T-helper 2 cell (primary cell): Measurements from ENCODE around the gene MUSK.
"Not testable (repeated sequence)": the region's sequence is repeated elsewhere in the genome, so short reads cannot be mapped to it uniquely, and the experiment has no call there.

Source experiments
- DNase-seq, 5 experiments: peaks; one replicate each; pipeline versions ENCODE4 v3.0.0 to v3.0.0-alpha.2; 2012 to 2022

MUSK gene

GRCh38 chr9:110695846-110696245 lies 27.3 kb downstream of the MUSK start:
- DNase-seq, result not testable (repeated sequence)

DNA sequence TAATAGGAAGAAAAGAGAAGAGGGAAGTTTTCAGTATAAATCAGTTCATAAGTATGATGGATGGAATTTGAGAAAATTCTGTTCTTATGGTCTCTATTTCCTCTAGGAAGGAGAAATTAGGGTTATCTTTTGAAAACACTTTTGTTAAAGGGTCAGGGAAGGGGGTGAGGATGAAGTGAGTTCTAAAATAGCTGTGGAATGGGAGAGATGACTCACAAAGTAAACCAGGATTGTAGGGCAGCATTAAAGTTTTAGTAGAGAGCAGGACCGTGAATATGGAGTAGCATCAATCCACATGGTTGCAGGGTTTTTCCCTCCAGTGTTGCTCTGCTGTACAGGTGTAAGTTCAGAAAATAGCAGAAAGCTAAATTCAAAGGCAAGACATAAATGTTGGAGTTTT lies 32.4 kb downstream of the MUSK start:
- no peak for DNase-seq

DNA sequence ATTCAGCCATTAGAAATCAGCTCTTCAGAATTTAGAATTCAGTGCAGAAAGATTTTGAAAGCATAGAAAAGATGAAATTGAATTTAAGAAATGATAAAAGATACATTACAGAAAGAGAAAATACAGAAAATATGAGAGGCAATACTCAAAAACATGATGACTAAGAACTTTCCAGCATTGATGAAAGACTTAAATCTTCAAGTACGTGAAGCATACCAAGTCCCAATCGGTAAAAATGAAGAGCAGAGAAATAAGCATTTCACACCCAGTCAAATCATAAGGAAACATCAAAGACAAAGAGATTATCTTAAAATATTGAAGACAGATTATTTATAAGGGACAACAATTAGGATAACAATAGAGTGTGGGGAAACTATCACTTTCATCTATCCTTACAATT lies 35.1 kb downstream of the MUSK start:
- no peak for DNase-seq

GRCh38 chr9:110707419-110707818 lies 38.8 kb downstream of the MUSK start:
- DNase-seq, result no peak

DNA sequence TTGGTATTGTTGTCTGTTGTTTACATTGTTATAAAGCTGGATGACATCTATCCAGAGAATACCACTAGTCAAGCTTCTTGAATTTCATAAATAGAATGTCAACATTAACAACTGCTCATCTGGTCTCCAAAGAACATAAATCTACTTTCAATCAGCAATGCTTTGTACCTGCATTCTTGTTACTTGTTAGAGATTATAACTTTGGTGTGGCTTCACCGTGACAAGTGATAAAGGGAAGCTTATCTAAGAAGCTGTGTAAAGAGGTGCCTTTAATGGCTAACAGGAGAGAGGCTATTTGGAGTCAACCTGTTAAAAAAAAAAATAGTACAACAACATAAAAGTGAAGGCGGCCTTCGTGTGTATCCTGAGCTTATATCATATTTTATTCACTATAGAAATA lies 41.8 kb downstream of the MUSK start:
- DNase-seq, result no peak

GRCh38 chr9:110712955-110713354 lies 44.4 kb downstream of the MUSK start:
- no peak for DNase-seq

GRCh38 chr9:110714314-110714713 lies 45.7 kb downstream of the MUSK start:
- no peak for DNase-seq

- no peak for DNase-seq
Measured at GRCh38 chr9:110728058-110728457, 59.5 kb downstream of the MUSK start.

GRCh38 chr9:110729641-110730040 lies 61.0 kb downstream of the MUSK start:
- DNase-seq, result no peak

GRCh38 chr9:110731437-110732028 lies 62.9 kb downstream of the MUSK start:
- DNase-seq, result no peak

DNA sequence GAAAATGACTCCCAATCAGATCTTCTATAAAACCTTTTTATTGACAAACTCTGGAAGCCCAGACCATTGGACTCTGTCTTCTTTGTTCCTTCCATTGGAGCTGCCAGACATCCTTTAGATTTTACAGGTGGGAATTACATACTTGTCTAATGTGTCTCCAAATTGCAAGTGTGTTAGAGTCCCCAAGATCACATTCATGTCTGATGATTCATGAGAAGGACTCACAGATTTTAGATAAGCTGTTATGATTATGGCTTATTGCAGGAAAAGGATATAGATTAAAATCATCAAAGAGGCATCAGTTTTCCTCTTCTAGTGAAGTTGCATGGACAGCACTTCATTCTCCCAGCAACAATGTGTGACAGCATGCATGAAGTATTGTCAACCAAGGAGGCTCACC lies 70.4 kb downstream of the MUSK start:
- no peak for DNase-seq

- no peak for DNase-seq
Measured at GRCh38 chr9:110742741-110743371, 74.3 kb downstream of the MUSK start.

DNA sequence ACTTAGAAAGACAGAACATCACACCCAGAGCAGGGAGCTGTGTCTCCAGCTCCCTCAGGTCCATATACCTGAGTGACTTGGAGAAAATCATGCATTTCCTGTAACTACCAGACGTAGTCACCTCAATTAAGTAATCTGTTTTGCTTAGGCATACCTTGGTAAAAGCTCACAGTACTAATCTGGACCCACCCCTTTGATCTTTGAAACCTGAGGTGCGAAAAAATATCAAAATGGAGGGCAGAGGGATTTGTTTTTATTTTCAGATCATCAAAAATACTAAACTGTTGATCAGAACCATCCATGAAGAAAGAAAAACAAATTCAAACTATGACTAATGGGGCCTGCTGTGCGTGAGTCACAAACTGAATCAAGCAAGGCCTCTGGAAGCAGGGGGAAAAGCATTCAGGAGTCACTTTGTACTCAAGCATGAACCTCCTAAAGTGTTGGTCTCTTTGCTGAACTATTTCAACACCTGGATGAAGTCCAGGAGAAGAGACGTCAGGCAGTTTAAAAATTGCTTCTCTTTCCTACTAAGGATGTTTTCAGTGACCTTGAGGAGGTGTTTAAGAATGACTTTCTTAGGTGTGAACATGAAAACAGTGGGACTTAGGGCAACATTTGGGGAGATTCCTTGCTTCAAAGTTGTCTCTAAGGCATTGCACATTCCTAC lies 76.3 kb downstream of the MUSK start:
- DNase-seq, result no peak

DNA sequence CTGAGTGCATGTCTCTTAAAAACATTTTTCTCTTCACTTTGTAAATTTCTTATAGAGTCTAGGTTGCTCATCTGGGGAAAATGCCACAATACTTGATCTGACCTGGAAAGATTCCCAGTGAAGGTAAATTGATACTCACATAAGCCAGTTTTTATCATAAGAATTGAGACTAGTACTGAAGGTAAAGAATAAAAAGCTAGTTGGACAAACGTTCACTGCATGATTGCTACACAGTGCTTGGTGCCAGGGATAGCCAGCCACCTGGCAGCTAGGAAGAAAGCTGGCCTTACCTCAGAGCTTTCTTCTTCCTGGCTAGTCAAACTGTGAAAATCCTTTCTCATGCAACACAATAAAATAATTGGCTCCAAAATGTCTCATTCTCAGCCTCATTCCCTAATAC lies 77.1 kb downstream of the MUSK start:
- no peak for DNase-seq

- DNase-seq, result no peak
Measured at GRCh38 chr9:110746211-110746930, 77.8 kb downstream of the MUSK start.

GRCh38 chr9:110748251-110748893 lies 79.8 kb downstream of the MUSK start:
- no peak for DNase-seq

GRCh38 chr9:110750272-110750671 lies 81.7 kb downstream of the MUSK start:
- DNase-seq, result no peak

- no peak for DNase-seq
Measured at GRCh38 chr9:110751971-110752370, 83.4 kb downstream of the MUSK start.

DNA sequence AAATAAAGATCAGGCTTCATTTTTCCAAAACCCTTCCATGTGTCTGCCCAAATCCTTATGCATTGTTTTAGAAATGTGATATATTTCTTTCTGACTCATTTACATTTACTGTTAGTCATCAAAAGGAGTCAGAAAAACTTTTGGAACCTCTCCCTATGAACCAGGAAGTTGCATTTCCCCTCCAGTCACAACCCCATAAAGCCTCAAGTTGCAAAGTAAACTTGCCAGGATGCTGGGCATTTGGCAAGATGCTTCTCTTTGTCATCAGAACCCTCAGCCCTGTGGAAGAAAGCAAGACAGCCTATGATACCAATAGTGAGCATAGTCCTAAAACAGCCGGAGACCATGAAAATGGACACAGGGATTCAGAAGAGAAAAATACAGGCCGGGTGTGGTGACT lies 84.2 kb downstream of the MUSK start:
- DNase-seq, result no peak

DNA sequence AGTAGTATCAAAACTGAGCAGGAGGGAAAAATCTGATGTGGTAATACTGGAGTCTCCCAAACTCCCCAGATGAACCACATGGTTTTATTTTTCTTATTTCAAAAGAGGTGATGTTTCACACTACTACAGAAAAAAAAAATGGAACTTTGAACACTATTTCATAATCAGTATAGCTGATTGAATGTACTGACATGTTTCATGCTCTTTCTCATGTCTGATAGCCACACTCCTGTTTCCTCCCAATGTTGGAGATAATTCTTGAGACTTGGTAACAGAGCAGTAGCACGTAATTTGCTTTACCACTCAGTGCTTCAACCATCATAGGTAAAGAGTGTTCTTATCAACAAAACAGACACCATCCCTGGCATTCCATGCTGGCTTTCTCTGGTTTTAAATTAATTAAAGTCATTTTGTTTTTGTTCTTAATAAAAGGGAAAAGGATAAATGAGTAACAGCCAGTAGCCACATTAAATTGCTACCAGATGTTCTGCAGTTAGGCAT lies 85.2 kb downstream of the MUSK start:
- no peak for DNase-seq

GRCh38 chr9:110755179-110755578 lies 86.6 kb downstream of the MUSK start:
- no peak for DNase-seq

DNA sequence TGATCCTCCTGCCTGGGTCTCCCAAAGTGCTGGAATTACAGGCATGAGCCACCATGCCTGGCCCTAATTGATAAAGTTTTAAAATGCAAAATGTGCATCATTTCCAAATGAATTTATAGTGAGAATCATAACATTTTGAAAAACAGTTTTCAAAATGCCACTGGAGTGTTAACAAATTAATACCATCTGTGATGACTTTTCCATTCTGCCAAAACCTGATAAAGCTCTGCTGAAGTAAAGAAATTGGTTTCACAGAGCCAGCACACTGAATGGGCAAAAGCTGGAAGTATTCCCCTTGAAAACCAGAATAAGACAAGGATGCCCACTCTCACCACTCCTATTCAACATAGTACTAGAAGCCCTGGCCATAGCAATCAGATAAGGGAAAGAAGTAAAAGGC lies 89.6 kb downstream of the MUSK start:
- DNase-seq, result no peak

GRCh38 chr9:110762783-110763182 lies 94.2 kb downstream of the MUSK start:
- DNase-seq, result no peak
